NAMALWA (cell line): ENCODE results near the gene CERCAM.

Experiments used
- DNase-seq: peaks from one replicate; pipeline ENCODE4 v3.0.0-alpha.2; 2015; ENCODE audit warnings: low spot score

CERCAM gene

DNA sequence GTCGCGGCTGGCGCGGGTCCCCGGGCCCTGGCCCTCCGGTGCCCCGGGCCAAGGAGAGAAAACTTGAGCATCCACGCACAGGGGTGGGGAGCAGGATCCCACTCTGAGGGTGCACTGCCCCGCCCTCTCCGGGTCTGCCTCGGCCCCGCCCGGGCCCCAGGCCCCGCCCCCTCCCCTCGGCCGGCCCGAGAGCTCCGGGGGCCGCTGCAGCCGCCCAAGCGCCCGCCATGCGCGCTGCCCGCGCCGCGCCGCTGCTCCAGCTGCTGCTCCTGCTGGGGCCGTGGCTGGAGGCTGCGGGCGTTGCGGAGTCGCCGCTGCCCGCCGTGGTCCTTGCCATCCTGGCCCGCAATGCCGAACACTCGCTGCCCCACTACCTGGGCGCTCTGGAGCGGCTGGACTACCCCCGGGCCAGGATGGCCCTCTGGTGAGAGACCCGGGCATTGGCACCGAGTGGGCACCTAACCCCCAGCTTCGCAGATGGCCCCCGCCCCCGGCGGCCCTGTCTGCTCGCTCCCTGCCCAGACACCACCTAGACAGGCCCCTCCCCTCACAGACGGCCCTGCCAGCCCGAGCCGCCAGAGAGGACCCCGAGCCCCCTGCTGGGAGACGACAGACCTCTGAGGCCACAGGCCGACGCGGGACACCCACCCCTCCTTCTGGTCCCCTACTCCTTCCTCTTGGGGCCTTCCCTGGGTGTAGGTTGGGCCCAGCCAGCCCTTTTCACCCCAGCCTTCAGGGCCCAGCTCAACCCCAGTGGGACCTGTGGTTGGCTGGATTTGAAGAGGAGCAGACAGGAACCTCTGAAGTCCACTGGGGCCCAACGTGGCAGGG lies at the start of gene CERCAM:
CERCAM (plus strand) TSS at position 207 of the 831 bp plus-strand sequence; CDS start at position 228, 21 bp downstream.
- peak; percentile 55 for DNase-seq

DNA sequence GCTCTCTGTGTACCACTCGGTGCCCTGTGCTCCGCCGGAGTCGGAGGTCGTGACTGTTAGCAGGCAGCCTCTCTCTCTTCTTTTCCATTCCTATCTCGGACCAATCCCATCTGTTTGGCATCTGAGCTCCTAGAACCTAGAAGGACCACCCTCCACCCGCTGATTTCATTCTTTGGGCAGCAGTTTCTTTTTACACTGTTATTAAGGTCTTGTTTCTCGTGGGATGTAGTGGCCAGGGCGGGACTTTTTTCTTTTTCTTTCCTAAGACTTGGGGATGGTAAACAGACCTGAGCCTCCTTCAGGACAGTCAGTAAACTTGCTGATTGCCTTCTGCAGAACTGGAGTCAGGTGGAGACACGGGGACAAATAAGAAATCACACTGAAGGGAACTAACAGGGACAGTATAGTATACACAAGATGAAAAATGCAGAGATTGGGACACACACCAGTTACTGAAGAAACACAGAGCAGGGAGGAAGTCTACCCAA lies 49.0 kb upstream of the CERCAM start:
- no peak for DNase-seq

DNA sequence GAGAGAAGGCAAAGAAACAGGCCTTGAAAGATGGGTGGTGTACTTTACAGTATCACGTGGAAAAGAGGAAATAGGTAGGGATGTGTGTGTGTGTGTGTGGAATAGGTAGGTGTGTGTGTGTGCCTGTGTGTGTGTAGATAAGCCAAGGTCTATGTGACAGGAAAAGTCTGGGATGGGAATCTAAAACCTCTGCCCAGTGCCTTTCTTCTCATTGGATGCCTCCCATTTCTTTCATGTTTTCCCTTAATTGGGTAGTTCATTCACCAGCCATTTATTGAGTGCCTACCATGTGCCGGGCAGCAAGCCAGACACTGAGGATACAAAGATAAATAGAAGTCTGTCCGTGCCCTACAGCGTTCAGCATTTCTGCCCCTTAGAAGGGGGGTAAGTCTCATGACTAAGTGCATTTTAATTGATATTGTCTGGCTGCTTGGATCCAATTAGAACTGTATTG lies 48.4 kb upstream of the CERCAM start:
- DNase-seq, result no peak

DNA sequence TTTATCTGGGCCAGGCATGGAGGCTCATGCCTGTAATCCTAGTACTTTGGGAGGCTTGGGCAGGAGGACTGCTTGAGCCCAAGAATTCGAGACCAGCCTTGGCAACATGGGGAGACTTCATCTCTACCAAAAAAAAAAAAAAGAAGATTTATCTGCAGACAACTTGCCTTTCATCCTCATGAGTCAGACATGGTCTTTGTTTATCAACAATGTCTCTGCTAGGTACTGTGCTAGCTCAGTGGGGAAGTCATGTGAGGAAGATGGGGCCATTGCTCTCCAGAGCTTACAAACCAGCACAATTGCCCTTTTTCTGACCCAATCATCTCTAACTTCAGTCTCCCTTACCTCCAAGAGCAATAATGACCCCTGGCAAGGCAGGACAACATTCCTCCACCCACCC lies 47.9 kb upstream of the CERCAM start:
- DNase-seq, result no peak

DNA sequence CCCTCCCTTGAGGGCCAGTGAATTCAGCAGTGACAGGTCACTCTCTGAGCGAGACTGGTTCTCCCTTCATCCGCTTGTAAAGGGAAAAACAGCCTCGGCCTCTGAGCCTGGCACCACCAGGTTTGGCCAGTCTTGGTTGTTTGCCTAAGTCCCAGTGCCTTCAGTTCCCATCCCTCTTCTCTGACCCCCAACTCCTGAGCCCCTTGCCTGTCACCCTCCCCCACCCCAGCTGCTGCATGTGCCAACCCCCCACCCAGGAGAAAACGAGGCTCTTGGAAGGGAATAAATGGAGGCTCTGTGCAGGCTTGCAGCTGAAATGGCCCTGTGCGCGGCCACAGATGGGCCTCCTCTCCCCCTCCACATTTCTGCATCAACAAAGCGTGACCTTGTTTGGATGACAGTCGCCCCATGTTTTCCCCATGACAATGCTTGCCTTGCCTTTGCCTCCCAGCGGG lies 46.4 kb upstream of the CERCAM start:
- DNase-seq, result no peak

DNA sequence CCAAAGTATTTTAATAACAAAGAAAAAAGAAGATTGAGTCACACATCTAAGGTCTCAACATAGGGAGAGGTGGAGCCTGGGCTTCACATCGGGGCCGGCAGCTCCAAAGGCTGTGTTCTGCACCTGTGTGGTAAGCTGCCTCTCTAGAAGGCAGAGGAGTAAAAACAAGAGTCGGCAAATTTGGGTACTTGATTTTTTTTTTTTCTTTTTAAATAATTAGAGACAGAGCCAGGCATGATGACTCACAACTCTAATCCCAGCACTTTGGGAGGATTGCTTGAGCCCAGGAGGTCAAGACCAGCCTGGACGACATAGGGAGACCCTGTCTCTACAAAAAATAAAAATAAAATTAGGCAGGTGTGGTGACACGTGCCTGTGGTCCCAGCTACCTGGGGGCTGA lies 44.8 kb upstream of the CERCAM start:
- no peak for DNase-seq

DNA sequence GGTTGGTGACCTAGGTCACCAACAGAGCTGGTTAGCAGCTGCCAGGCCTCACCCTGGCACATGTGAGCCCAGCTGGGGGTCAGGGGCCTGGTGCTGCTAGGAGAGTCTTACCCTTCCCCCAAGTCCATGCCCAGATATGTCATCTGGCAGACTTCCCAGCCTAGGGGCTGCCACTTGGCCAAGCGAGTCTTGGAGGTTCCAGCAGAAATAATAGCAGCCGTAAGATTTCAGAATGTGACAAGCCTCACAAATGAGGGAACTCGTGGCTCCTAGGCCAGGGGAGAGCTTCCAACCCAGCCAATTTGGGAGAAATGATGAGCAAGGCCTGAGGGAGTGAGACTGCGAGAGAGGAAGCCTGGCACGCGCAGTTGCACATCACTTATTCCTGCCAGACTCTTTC lies 38.4 kb upstream of the CERCAM start:
- no peak for DNase-seq

DNA sequence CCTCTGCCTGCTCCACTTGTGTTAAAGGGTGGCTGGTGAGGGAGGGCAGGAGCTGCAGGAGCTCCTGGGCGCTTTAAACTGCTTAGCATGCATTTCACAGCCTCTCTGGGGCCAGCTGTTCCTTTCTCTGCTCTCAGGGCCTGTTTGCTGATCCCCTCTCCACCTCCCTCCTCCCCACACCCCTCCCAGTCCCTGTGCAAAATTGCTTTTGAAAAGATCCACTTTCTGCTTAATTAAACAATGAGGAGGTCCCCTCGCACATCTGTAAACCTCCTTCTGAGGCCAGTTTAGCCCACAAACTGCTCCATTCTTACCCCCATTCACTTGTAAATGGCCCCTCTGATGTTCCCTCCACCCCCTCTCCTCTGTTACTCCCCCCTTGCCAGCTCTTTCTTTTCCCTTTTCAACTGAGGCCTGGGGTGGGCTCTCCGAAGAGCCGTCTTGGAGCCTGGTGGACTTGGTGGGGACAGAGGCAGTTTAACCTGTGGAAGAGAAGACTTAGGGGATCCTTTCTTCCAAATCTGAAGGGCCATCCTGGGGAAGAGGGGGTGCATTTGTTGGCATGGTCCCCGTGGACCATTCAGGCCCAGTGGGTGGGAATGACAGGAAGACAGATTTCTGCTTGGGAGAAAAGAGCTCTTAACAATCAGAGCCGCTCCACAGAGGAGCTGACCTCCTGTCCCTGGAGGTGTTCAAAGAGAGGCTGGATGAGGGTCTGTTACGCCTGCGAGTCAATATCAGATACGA lies 37.5 kb upstream of the CERCAM start:
- no peak for DNase-seq

DNA sequence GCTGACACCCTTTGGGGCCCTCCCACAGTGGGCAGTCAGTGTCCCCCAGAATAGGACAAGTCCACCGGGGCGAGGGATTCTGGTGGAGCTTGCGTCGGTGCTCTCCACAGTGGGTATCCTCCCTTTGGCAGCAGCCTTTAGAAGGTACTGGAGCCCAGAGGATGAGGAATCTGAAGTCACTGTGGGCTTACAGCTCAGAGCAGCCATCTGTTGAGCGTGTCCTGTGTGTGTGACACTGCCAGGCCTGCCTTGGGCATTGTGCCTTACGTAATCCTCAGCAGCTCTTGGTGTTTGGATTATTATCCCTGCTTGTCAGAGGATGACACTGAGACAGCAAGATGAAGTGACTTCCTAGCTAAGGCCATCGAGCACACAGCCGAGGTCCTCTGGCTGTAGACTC lies 36.9 kb upstream of the CERCAM start:
- no peak for DNase-seq

GRCh38 chr9:128384801-128385495 lies 35.7 kb upstream of the CERCAM start:
- DNase-seq, result no peak

GRCh38 chr9:128385496-128386460 lies 34.9 kb upstream of the CERCAM start:
- no peak for DNase-seq

DNA sequence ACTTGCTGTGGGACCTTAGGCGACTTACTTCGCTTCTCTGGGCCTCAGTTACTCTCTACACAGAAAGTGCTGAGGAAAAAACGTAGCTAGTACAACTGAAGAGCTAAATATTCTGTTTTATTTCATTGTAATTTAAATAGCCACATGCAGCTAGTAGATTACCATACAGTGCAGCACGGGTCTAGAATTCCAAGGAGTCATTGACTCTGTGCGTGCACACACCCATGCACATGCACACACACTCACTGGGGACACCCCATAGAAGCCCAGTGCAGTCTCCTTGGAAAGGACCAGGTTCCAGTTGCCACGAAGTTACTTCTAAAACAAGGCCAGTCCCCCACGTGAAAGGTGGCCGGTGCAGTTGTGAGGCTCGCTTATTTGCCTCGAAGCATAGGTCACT lies 32.5 kb upstream of the CERCAM start:
- DNase-seq, result no peak

DNA sequence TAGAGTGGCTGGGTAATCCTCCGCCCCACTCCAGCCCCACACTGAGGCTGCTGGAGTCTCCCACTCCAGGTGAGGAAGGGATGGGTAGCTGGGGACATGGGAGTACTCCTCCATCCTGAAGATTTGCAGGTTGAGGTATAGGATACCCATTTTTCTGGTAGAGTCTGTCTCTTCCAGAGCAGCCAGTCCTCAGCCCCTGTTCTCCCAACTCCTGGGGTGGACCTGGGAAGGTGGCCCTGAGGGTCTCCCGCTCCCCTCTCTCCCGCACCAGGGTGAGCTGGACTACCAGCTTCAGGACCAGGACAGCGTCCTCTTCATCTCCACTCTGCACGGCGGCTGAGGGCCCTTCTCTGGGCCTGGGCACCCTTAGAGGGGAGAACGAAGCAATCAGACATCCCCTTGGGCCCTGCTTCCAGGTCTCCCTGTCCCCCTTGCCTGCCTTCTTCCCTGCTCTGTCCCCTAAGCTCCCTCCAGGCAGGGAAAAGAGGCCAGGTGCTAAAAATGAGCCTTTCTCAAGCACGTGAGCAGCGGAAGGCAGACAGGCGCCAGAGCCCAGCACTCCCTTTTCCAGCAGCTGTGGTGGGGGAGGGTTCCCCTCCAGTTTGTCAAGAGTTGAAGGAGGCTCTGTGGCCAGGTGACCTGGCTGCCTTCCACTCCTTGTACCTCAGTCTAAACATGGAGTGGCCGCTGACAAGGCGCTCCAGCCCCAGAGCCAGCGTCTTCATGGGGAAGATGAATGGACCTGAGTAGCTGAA lies 31.1 kb upstream of the CERCAM start:
- no peak for DNase-seq

DNA sequence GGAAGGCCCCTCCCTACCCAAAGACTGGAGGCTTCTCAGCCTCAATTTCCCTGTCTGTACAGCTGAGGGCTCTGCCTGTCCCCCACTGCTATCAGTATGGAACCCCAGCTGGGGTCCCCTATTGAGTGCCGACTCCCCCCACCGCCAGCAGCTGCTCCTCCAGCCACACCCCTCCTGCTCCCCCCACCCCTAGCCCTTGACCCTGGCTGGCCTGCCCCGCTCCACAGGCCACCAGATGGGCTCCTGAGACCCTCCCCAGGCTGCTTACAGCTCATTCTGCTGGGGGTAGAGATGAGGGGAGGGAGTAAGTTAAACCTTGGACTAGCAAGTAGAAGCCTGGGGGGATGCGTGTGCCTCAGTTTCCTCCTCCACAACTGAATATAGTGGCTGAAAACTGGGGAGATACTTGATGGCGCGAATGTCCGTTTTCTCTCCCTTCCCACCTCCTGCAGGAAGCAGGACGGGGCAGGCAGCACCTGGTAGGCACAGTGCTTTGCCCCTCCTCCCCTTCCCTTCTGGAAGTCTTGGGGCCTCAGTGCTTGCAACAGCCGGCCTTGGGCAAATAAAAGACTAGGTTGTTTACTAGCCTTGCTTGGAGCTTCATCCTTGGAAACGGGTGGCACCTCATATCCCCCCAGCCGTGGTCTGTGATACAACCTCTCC lies 30.4 kb upstream of the CERCAM start:
- no peak for DNase-seq

- DNase-seq, result no peak
These were observed 29.6 kb upstream of the CERCAM start for GRCh38 chr9:128390813-128391711.

GRCh38 chr9:128391956-128392301 lies 28.7 kb upstream of the CERCAM start:
- DNase-seq, result no peak

DNA sequence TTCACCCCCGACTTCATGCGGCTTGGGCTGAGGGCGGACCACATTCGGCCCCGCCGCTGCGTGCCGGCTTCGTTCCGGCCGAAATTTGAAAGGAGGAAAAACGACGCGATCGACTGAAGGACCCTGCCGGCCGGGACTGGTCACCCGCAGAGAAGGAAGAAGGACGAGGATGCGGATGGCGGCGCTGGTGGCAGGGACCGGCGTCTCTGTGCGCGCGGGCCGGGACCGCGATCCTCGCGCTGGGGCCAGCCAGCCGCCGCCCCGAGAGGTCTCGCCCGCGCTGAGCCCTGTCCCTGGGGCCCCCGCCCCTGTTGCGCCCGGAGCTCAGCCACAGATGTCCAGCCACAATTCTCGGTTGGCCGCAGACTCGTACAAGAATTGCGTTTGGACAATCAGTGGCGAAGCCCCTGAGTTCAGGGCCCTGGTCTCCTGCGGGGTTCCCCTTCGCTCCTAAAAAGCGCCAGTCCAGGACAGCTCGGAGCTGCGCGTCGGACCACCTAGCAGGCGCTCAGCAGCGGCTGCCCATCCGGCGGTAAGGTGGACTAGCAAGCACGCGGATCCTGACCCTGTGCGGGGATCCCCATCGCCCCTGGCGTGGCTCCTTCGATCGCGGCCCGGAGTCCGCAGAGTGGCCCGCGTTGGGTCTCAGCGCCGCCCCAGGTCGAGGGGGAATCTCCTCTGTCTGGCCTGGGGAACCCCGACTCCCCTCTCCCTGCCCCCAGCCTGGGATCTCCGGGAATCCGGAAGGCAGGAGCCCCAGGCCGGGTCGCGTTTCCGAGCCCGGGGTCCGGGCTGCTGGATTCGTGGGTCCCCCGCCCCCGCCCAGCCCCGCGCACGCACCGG lies 28.1 kb upstream of the CERCAM start:
- no peak for DNase-seq

- no peak for DNase-seq
These were observed 27.4 kb upstream of the CERCAM start for GRCh38 chr9:128393145-128393775.
